ENCODE results near the gene THRB.

- TF ChIP-seq CTCF (IDR thresholded peaks at IDR 0.05) (no peak), POLR2A (IDR thresholded peaks at IDR 0.05) (no peak)
Observed at GRCh38 chr3:24288496-24289236, 206.0 kb downstream of the THRB start.

Measured in upper lobe of left lung (tissue), 4 donors.